Keratinocyte (primary cell): ENCODE measurements around the gene ALDH3A2.

Experiments
- EZH2 ChIP-seq: IDR thresholded peaks from one replicate; pipeline ENCODE4 v1.6.1; 2012; ENCODE audit warnings: inconsistent platforms, mild to moderate bottlenecking, low read length, moderate library complexity
- TF ChIP-seq, protein P1 (sequence below), 3 experiments: IDR thresholded peaks in 1 of 3; conservative IDR thresholded peaks in 1 of 3; optimal IDR thresholded peaks in 1 of 3; 2 replicates in 2 of 3; 3 replicates in 1 of 3; pipeline versions ENCODE3 to v1.5.1; 2011; ENCODE audit warnings: low read length in 3 of 3, mild to moderate bottlenecking in 3 of 3, moderate library complexity in 2 of 3, control low read depth in 1 of 3, inconsistent platforms in 1 of 3; ENCODE audit not compliant: insufficient read depth in 2 of 3; ENCODE audit errors: extremely low read depth in 1 of 3

DNA sequence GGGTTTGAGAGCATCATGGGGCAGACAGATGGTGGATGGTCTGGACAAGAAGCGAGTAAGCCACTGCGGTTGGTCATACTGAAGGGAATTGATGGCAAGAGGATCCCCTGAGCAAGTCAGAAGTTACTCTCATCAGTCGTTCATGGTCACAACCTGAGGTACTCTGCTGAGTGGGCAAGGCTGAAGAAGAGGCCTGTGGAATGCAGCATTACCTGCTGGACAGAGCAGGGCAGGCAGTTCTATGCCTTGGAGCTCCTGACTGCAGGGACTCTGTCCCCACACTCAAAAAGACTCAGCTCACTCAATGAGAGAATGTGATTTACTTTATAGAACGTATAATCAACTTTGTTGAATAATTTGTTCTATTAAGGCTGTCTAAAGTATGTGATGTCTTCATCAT is 28.3 kb downstream of the ALDH3A2 start:
- TF ChIP-seq EZH2: no peak
- TF ChIP-seq, protein P1, sequence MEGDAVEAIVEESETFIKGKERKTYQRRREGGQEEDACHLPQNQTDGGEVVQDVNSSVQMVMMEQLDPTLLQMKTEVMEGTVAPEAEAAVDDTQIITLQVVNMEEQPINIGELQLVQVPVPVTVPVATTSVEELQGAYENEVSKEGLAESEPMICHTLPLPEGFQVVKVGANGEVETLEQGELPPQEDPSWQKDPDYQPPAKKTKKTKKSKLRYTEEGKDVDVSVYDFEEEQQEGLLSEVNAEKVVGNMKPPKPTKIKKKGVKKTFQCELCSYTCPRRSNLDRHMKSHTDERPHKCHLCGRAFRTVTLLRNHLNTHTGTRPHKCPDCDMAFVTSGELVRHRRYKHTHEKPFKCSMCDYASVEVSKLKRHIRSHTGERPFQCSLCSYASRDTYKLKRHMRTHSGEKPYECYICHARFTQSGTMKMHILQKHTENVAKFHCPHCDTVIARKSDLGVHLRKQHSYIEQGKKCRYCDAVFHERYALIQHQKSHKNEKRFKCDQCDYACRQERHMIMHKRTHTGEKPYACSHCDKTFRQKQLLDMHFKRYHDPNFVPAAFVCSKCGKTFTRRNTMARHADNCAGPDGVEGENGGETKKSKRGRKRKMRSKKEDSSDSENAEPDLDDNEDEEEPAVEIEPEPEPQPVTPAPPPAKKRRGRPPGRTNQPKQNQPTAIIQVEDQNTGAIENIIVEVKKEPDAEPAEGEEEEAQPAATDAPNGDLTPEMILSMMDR (optimal IDR thresholded peaks at IDR 0.05 in 1 of 3, IDR thresholded peaks at IDR 0.05 in 1 of 3, conservative IDR thresholded peaks at IDR 0.05 in 1 of 3; ENCODE audit: extremely low read depth in 1 of 3, insufficient read depth in 2 of 3, low read length in 3 of 3): no peak
